A549 (cell line): ENCODE results near the gene MSH6. TPM values are rescaled to one million over a fixed set of nuclear protein-coding genes. Genes with fewer than 3 reads are reported as not detected.

Source experiments
- ATAC-seq, 2 experiments: fragments of 200-7000 bp in 1 of 2; fragments of >200 bp in 1 of 2; cut with Nextera tagmentation in 1 of 2; cut with Tn5 transposase in 1 of 2; 3 replicates each; pipeline versions ENCODE4 v1.8.0 to v1.9.1; 2018 to 2020; ENCODE audit warnings: mild to moderate bottlenecking in 1 of 2, moderate library complexity in 1 of 2
- CTCF ChIA-PET: fragments of 300-600 bp; sonication (Branson Sonifier 250); formaldehyde crosslinking; extraction: SDS; loops from one replicate; lab custom pipeline; 2021; ENCODE audit warnings: antibody characterized with exemption, inconsistent platforms; lab: Yijun Ruan, JAX
- POLR2A ChIA-PET: fragments of 350-600 bp; formaldehyde crosslinking; extraction: SDS; loops from one replicate; lab custom pipeline; 2021; ENCODE audit warnings: antibody characterized with exemption, inconsistent platforms; lab: Yijun Ruan, JAX
- DNase-seq, 2 experiments: peaks; one replicate each; pipeline versions ENCODE4 v3.0.0 to v3.0.0-alpha.2; 2011 to 2016; ENCODE audit warnings: low read depth in 1 of 2, low spot score in 1 of 2
- FAIRE-seq: peaks from 2 replicates; lab custom pipeline; 2011; peaks lifted over from hg19 to GRCh38; lab: Jason Lieb, UNC
- H3K27ac ChIP-seq, 2 experiments: fragments of >200 bp; sonication (Bioruptor Twin); formaldehyde crosslinking; 3 replicates each; pipeline ENCODE4 v1.5.1; 2016 to 2017
- H3K4me1 ChIP-seq: fragments of >200 bp; sonication (Bioruptor Twin); formaldehyde crosslinking; 3 replicates; pipeline ENCODE4 v1.6.1; 2016
- H3K4me2 ChIP-seq: fragments of >200 bp; sonication (Bioruptor Twin); formaldehyde crosslinking; 3 replicates; pipeline ENCODE4 v1.6.1; 2016
- H3K4me3 ChIP-seq: fragments of >200 bp; sonication (Bioruptor Twin); formaldehyde crosslinking; 3 replicates; pipeline ENCODE4 v1.5.1; 2016
- H3K9me3 ChIP-seq: fragments of >200 bp; sonication (Bioruptor Twin); formaldehyde crosslinking; 3 replicates; pipeline ENCODE4 v1.6.1; 2016
- ATOH8 ChIP-seq: fragments of 250-450 bp; sonication (Bioruptor Pico); IDR thresholded peaks from 2 replicates; pipeline ENCODE4 v1.5.0; 2020; ENCODE audit warnings: low read depth, mild to moderate bottlenecking, moderate library complexity
- CBX2 ChIP-seq: fragments of 200-600 bp; sonication (generic); IDR thresholded peaks from 2 replicates; pipeline ENCODE4 v1.6.1; 2016; ENCODE audit warnings: low read depth, mild to moderate bottlenecking, borderline replicate concordance
- CBX8 ChIP-seq: fragments of 200-600 bp; sonication (generic); IDR thresholded peaks from 2 replicates; pipeline ENCODE4 v1.6.1; 2016
- EHF ChIP-seq: fragments of 250-450 bp; sonication (Bioruptor Pico); IDR thresholded peaks from 2 replicates; pipeline ENCODE4 v1.5.0; 2020; ENCODE audit warnings: mild to moderate bottlenecking
- EP300 ChIP-seq, 2 experiments: fragments of >200 bp; sonication (Bioruptor Twin); formaldehyde crosslinking; IDR thresholded peaks; 2 replicates in 1 of 2; 3 replicates in 1 of 2; pipeline ENCODE4 v1.6.1; 2016 to 2017
- FOSL2 ChIP-seq, 2 experiments: fragments of 450-650 bp in 1 of 2; fragments of >200 bp in 1 of 2; sonication (Bioruptor Twin) in 1 of 2; formaldehyde crosslinking; IDR thresholded peaks; 2 replicates each; pipeline versions ENCODE4 v1.5.0 to v1.6.1; 2016 to 2020; ENCODE audit warnings: mild to moderate bottlenecking in 1 of 2, moderate library complexity in 1 of 2
- HMGXB4 ChIP-seq: fragments of 250-450 bp; sonication (Bioruptor Pico); IDR thresholded peaks from 2 replicates; pipeline ENCODE4 v1.5.0; 2021; ENCODE audit warnings: mild to moderate bottlenecking, moderate library complexity, borderline replicate concordance
- KDM1A ChIP-seq: fragments of 200-600 bp; sonication (generic); IDR thresholded peaks from 2 replicates; pipeline ENCODE4 v1.6.1; 2016; ENCODE audit warnings: low read depth, mild to moderate bottlenecking
- MAFK ChIP-seq: fragments of 450-650 bp; IDR thresholded peaks from 2 replicates; pipeline ENCODE4 v1.6.1; 2014; ENCODE audit not compliant: partially characterized antibody
- MYC ChIP-seq: IDR thresholded peaks from 2 replicates; pipeline ENCODE4 v1.6.1; 2012; ENCODE audit warnings: mild to moderate bottlenecking, inconsistent platforms, low read length, improper control_type of control experiment, borderline replicate concordance
- NFE2L2 ChIP-seq: fragments of 150-350 bp; conservative IDR thresholded peaks from 2 replicates; pipeline ENCODE4 v1.6.1; 2014; ENCODE audit warnings: low read length
- RARB ChIP-seq: fragments of 250-450 bp; sonication (Bioruptor Pico); IDR thresholded peaks from 2 replicates; pipeline ENCODE4 v1.8.0; 2021; ENCODE audit warnings: mild to moderate bottlenecking, moderate library complexity
- SMC3 ChIP-seq: fragments of >200 bp; sonication (Bioruptor Twin); formaldehyde crosslinking; IDR thresholded peaks from 3 replicates; pipeline ENCODE4 v1.6.1; 2018; ENCODE audit warnings: inconsistent platforms
- TFCP2L1 ChIP-seq: fragments of 250-450 bp; sonication (Bioruptor Pico); IDR thresholded peaks from 2 replicates; pipeline ENCODE4 v1.5.0; 2021; ENCODE audit warnings: mild to moderate bottlenecking
- ZC3H11A ChIP-seq: fragments of 450-650 bp; IDR thresholded peaks from 2 replicates; pipeline ENCODE4 v1.6.1; 2014; ENCODE audit warnings: antibody characterized with exemption, mild to moderate bottlenecking
- ZNF302 ChIP-seq: fragments of 250-450 bp; sonication (Bioruptor Pico); IDR thresholded peaks from 2 replicates; pipeline ENCODE4 v1.9.0; 2021; ENCODE audit warnings: inconsistent platforms, mild to moderate bottlenecking, moderate library complexity
- ZSCAN20 ChIP-seq: fragments of 250-450 bp; sonication (Bioruptor Pico); IDR thresholded peaks from 2 replicates; pipeline ENCODE4 v1.8.0; 2022; ENCODE audit warnings: mild to moderate bottlenecking, moderate library complexity
- WGBS: methylation state at CpG from one replicate; pipeline ENCODE4 v1.1.6; 2017; ENCODE audit errors: missing lambda C conversion rate; 5-methylcytosine and 5-hydroxymethylcytosine counted together
- polyA plus RNA-seq, 4 experiments: library from polyadenylated mRNA; depleted of rRNA in 3 of 4; stranded (reverse); fragments of >200 nt; fragmentation: RNase III in 1 of 4; extraction: RNeasy Plus Mini Kit Qiagen cat#74134 plus additional on column Dnase treatment in 1 of 4; gene quantifications; 2 replicates in 3 of 4; 3 replicates in 1 of 4; pipeline ENCODE4 v1.2.3, GENCODE V29; 2011 to 2017

Gene MSH6
- polyA plus RNA-seq, 2 of the 4 experiments (the other 2 are of a cell fraction): 82.7 to 108 TPM

- DNase-seq: no peak
- Histone ChIP-seq H3K27ac (peak overlapping the region; percentile 89 to 91), H3K4me1 (peaks cover 17% of the 10 kb centered on the region; the same call in 2 of the 3 replicates), H3K4me3 (peak overlapping the region; percentile 81), H3K9me3 (no peaks in the 10 kb centered on the region), H3K4me2 (peak overlapping the region; percentile 94)
- ATAC-seq: peak in 1 of 2 experiments; percentile 0; a peak in 1 of 6 replicates
- ChIA-PET POLR2A (no interaction called here), CTCF (interaction anchor here (9.1 kb wide), 1 partner anchor 16 kb away, joined by 87 read pairs; no protein-coding TSS in a partner anchor)
- TF ChIP-seq EP300 (IDR thresholded peaks at IDR 0.05) (0 out of 5 replicates have a peak, but pooled peaks of 1 of the 2 experiments have one; percentile 21), CBX2 (no peak), MYC (no peak), EHF (CRISPR knock-in tag) (no peak), HMGXB4 (CRISPR knock-in tag) (no peak)
- 71% methylated on average over 28 of the region's 28 CpGs for WGBS
- FAIRE-seq: no peak
These were observed 1.5 kb downstream of the MSH6 start for GRCh38 chr2:47784352-47784851.

DNA sequence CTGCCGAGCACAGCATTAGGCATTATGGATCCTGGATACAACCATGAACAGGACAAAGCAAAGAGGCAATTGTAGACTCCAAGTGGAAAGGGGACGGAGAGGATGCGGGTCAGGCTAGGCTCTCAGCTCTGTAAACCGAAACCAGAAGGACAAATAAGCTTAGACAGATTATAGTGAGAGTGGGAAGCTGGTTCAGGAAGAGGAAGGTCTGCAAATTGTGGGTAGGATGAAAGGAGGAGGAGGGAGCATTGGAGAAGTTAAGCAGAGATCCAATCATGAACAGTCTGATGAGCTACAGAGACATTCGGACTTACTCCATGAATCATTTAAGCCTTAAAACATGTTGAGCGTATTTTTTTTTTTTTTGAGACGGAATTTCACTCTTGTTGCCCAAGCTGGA is 3.0 kb downstream of the MSH6 start:
- FAIRE-seq (no peak), DNase-seq (no peak), ATAC-seq (no peak)
- ChIA-PET CTCF (interaction anchor here (1.0 kb wide), 1 partner anchor 11 kb away, joined by 3 read pairs; no protein-coding TSS in a partner anchor), POLR2A (no interaction called here)
- WGBS: 86% methylated on average over 7 of the region's 7 CpGs
- Histone ChIP-seq H3K4me2 (no peak overlapping the region), H3K9me3 (no peaks in the 10 kb centered on the region), H3K4me1 (peaks cover 33% of the 10 kb centered on the region), H3K4me3 (no peak overlapping the region), H3K27ac (no peak overlapping the region)
- no peak for TF ChIP-seq EP300 (IDR thresholded peaks at IDR 0.05)
- TF ChIP-seq SMC3: no peak
- TF ChIP-seq MAFK: no peak
- TF ChIP-seq KDM1A: no peak
- TF ChIP-seq ATOH8 (CRISPR knock-in tag): no peak
- TF ChIP-seq NFE2L2: no peak
- TF ChIP-seq ZNF302 (CRISPR knock-in tag): no peak
- no peak for TF ChIP-seq RARB
- TF ChIP-seq ZC3H11A: no peak
- no peak for TF ChIP-seq FOSL2 (IDR thresholded peaks at IDR 0.05)
- TF ChIP-seq FOSL2 (CRISPR knock-in tag; IDR thresholded peaks at IDR 0.05): no peak

DNA sequence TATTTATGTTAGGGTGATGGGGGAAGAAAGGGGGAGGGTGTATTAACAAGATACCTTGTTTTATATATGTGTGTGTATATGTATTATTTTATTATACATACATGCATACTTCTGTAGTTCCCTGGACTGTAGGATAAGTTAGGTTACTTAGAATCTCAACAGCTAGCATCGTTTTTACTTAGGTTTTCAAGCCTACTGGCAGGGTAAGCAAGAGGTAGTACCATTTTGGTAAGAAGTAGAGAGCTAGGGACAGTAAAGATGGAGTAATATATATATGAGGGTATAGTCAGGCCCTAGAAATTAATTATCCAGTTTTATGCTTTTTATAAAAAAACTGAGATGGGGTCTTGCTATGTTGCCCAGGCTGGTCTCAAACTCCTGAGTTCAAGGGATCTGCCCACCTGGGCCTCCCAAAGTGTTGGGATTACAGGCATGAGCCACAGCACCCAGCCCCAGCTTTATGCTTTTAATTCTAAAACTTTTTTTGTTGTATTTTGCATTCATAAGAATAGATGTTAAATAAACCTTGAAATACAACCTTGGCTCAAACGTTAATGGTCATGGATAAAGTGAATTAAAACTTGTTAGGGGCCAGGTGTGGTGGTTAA is 13.2 kb downstream of the MSH6 start:
- DNase-seq (no peak), FAIRE-seq (no peak), ATAC-seq (no peak)
- TF ChIP-seq TFCP2L1 (CRISPR knock-in tag): 0 out of 2 replicates have a peak, but pooled peaks have one; percentile 58
- no peak for TF ChIP-seq CBX8
- TF ChIP-seq FOSL2 (IDR thresholded peaks at IDR 0.05): no peak
- no peak for TF ChIP-seq FOSL2 (CRISPR knock-in tag; IDR thresholded peaks at IDR 0.05)
- TF ChIP-seq ZSCAN20 (CRISPR knock-in tag): no peak
- TF ChIP-seq MAFK: no peak
- TF ChIP-seq KDM1A: no peak
- H3K4me1 ChIP-seq: no peaks in the 10 kb centered on the region
- H3K4me3 ChIP-seq: no peak overlapping the region
- no peak overlapping the region for H3K4me2 ChIP-seq
- no peak overlapping the region for H3K27ac ChIP-seq
- ChIA-PET CTCF (interaction anchor here (0.9 to 1.5 kb wide), 4 partner anchors 9 to 269 kb away, joined by 3 to 5 read pairs (median 4); no protein-coding TSS in a partner anchor), POLR2A (no interaction called here)
- no peaks in the 10 kb centered on the region for H3K9me3 ChIP-seq
- WGBS: 95% methylated on average over 2 of the region's 2 CpGs
